ENCODE data around the gene AHCYL1.

GRCh38 chr1:109959632-109959973 is 25.0 kb upstream of the AHCYL1 start:
- TF ChIP-seq YY1 (IDR thresholded peaks at IDR 0.05; ENCODE audit: insufficient read depth, insufficient read length) (no peak), ZNF274 (IDR thresholded peaks at IDR 0.05; ENCODE audit: low read depth, low read length) (no peak)
